Measurements from ENCODE around the gene BAHCC1.
A peak's percentile ranks its signal among the peaks of the same experiment; 100 is the strongest.

DNA sequence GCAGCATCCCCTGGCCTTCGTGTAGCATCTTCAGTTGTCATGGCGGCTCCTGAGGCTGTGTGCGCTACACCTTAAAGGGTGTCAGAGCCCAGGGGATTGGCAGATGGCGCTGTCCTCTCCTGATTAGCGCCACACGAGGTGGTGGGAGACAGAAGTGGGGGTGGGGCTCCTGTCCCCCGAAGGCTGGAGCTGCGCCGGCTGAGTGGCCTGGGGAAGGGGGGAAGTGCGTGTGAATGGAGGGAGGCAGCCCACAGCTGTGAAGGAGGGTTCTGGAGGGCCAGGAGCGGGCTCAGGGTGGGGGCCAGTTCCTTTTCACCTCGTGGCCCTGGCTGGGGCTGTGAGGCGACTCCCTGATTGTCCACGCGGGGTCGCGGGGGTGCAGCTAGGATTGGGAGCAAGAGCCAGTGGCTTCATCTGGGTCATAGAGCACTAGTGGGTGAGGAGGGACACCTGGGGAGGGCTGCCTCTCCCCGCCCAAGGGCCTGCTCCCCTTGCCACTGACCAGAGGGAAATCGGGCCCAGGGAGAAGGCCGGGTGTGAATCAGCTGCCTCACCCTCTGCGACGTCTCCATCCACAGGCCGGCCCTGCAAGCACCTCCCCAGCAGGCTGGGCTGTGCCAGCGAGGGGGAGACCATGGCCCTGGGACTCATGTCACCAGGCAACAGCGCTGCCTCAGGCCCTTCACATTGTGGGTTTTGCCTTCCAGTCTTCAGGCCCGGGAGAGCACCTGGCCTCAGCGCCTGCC, 14.1 kb downstream of the BAHCC1 start:
- TF ChIP-seq ELF4 (CRISPR knock-in tag; IDR thresholded peaks at IDR 0.05; ENCODE audit: low read depth) (no peak), CTCF (IDR thresholded peaks at IDR 0.05) (0 out of 2 replicates have a peak, but pooled peaks have one; percentile 18), IRF2 (CRISPR knock-in tag; IDR thresholded peaks at IDR 0.05; ENCODE audit: borderline replicate concordance, low read depth) (no peak), CBFB (CRISPR knock-in tag; IDR thresholded peaks at IDR 0.05; ENCODE audit: low read depth) (no peak), CREM (CRISPR knock-in tag; IDR thresholded peaks at IDR 0.05) (no peak), FOXP1 (CRISPR knock-in tag; IDR thresholded peaks at IDR 0.05; ENCODE audit: borderline replicate concordance) (no peak), ATF2 (CRISPR knock-in tag; IDR thresholded peaks at IDR 0.05; ENCODE audit: borderline replicate concordance, low read depth) (no peak), SMAD4 (CRISPR knock-in tag; IDR thresholded peaks at IDR 0.05) (no peak), SP1 (CRISPR knock-in tag; conservative IDR thresholded peaks at IDR 0.05) (no peak)
- TF ChIP-seq, protein P1, sequence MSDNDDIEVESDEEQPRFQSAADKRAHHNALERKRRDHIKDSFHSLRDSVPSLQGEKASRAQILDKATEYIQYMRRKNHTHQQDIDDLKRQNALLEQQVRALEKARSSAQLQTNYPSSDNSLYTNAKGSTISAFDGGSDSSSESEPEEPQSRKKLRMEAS (CRISPR knock-in tag; IDR thresholded peaks at IDR 0.05), result peak; percentile 76
